Neural progenitor cell (in vitro differentiated cells): ENCODE data around the gene ANKS1B.

Source experiments
- EZH2 ChIP-seq: fragments of 200-600 bp; sonication (generic); IDR thresholded peaks from 2 replicates; pipeline ENCODE4 v1.6.1; 2017; ENCODE audit warnings: antibody characterized with exemption, mild to moderate bottlenecking, moderate library complexity
- EZH2phosphoT487 ChIP-seq: fragments of 200-600 bp; sonication (generic); IDR thresholded peaks from 2 replicates; pipeline ENCODE4 v1.6.1; 2017; ENCODE audit warnings: antibody characterized with exemption
- TF ChIP-seq, protein P1 (sequence below): fragments of 200-600 bp; sonication (generic); IDR thresholded peaks from 2 replicates; pipeline ENCODE4 v1.5.1; 2017; ENCODE audit warnings: antibody characterized with exemption, mild to moderate bottlenecking

DNA sequence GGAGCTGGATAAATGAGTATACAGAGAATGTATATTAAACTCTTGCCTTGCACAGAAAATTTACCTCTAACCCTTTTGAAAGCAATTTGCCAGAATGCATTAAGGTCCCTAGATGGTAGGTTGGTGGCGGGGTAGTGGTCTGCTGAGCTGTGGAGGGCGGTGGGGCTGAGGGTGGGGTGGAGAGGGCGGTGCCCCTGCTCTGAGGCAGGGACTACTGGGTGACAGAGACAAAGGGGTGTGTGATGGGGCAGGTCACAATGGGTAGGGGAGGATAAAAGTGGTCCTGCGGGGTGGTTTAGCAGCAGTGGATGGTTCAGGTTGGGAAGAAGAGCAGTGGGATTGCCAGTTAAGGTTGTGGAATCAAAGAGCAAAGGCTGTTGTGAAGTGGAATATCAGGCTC is 337.3 kb downstream of the ANKS1B start, which contains the start of gene GARIN6:
- TF ChIP-seq, protein P1, sequence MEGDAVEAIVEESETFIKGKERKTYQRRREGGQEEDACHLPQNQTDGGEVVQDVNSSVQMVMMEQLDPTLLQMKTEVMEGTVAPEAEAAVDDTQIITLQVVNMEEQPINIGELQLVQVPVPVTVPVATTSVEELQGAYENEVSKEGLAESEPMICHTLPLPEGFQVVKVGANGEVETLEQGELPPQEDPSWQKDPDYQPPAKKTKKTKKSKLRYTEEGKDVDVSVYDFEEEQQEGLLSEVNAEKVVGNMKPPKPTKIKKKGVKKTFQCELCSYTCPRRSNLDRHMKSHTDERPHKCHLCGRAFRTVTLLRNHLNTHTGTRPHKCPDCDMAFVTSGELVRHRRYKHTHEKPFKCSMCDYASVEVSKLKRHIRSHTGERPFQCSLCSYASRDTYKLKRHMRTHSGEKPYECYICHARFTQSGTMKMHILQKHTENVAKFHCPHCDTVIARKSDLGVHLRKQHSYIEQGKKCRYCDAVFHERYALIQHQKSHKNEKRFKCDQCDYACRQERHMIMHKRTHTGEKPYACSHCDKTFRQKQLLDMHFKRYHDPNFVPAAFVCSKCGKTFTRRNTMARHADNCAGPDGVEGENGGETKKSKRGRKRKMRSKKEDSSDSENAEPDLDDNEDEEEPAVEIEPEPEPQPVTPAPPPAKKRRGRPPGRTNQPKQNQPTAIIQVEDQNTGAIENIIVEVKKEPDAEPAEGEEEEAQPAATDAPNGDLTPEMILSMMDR = no peak
- TF ChIP-seq EZH2 = no peak
- TF ChIP-seq EZH2phosphoT487 = no peak
